Kidney tubule cell (primary cell): ENCODE measurements around the gene GNE.

Experiments used
- DNase-seq: peaks from one replicate; pipeline ENCODE4 v3.0.0-alpha.2; 2018; ENCODE audit warnings: low spot score

The GNE gene

GRCh38 chr9:36166168-36166927 lies 91.9 kb downstream of the GNE start:
- peak; percentile 84 for DNase-seq

GRCh38 chr9:36165826-36166167 lies 92.5 kb downstream of the GNE start:
- DNase-seq = no peak

GRCh38 chr9:36164989-36165388 lies 93.3 kb downstream of the GNE start:
- no peak for DNase-seq
